HG02973 (cell line): Measurements from ENCODE around the gene IZUMO1.

Experiments used
- ATAC-seq: cut with Tn5 transposase; IDR thresholded peaks from one replicate; pipeline ENCODE4 v1.9.1; 2021; ENCODE audit warnings: moderate library complexity; ENCODE audit not compliant: unreplicated experiment

IZUMO1 gene

GRCh38 chr19:48757741-48758144 is 11.0 kb upstream of the IZUMO1 start:
- no peak for ATAC-seq

GRCh38 chr19:48757089-48757675 is 10.5 kb upstream of the IZUMO1 start:
- no peak for ATAC-seq

- no peak for ATAC-seq
Measured at GRCh38 chr19:48756686-48757085, 10.0 kb upstream of the IZUMO1 start.

- ATAC-seq: no peak
Measured at GRCh38 chr19:48756212-48756611, 9.5 kb upstream of the IZUMO1 start.

- ATAC-seq: no peak
Measured at GRCh38 chr19:48755787-48756186, 9.1 kb upstream of the IZUMO1 start.

- no peak for ATAC-seq
Measured at GRCh38 chr19:48755084-48755641, 8.5 kb upstream of the IZUMO1 start, which contains the start of gene FGF21. Gene FGF21, plus strand, starts transcription at chr19:48755524. Its CDS starts 713 bp downstream, at chr19:48756237.

GRCh38 chr19:48752496-48753365 is 6.0 kb upstream of the IZUMO1 start, which contains the start of gene FUT1:
Gene FUT1, minus strand, starts transcription at chr19:48752641. Its CDS starts 1,360 bp downstream, at chr19:48751281.
- ATAC-seq: no peak

GRCh38 chr19:48751845-48752495 is 5.3 kb upstream of the IZUMO1 start:
- no peak for ATAC-seq

GRCh38 chr19:48750771-48751504 is 4.2 kb upstream of the IZUMO1 start:
- no peak for ATAC-seq

- no peak for ATAC-seq
Measured at GRCh38 chr19:48750351-48750750, 3.6 kb upstream of the IZUMO1 start.

GRCh38 chr19:48749571-48750198 is 3.0 kb upstream of the IZUMO1 start:
- no peak for ATAC-seq

GRCh38 chr19:48746110-48746509 is 599 bp downstream of the IZUMO1 start:
- no peak for ATAC-seq

- no peak for ATAC-seq
Measured at GRCh38 chr19:48745208-48745995, 1.3 kb downstream of the IZUMO1 start.

GRCh38 chr19:48742096-48742495 is 4.6 kb downstream of the IZUMO1 start:
- no peak for ATAC-seq

- no peak for ATAC-seq
Measured at GRCh38 chr19:48741129-48741999, 5.3 kb downstream of the IZUMO1 start.

- no peak for ATAC-seq
Measured at GRCh38 chr19:48740164-48740972, 6.3 kb downstream of the IZUMO1 start, which contains the start of gene RASIP1. Gene RASIP1, minus strand, starts transcription at chr19:48740610. Its CDS starts 328 bp downstream, at chr19:48740282.

- no peak for ATAC-seq
Measured at GRCh38 chr19:48739404-48740163, 7.1 kb downstream of the IZUMO1 start.
